HG02973 (cell line): ENCODE results near the gene CAMKMT.

Source experiments
- ATAC-seq: cut with Tn5 transposase; IDR thresholded peaks from one replicate; pipeline ENCODE4 v1.9.1; 2021; ENCODE audit warnings: moderate library complexity; ENCODE audit not compliant: unreplicated experiment

CAMKMT gene

DNA sequence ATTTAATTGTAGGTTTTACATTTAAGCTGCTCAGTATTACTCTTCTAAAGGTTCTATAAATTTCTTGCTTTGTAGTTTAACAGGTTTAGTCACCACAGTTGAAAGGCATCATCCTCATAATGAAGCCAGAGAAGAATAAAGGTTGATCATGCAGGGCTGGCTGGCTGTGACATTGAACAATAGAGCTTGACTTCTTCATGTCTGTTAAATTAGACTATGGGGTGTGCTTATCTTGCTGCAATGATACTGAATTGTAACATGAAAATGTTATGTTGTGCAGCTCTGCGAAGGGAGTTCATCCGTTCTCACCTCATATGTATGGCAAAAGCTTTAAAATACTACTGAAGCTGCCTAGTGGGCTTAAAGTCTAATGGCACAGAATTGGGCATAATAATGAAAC, 81.8 kb downstream of the CAMKMT start:
- ATAC-seq = no peak

DNA sequence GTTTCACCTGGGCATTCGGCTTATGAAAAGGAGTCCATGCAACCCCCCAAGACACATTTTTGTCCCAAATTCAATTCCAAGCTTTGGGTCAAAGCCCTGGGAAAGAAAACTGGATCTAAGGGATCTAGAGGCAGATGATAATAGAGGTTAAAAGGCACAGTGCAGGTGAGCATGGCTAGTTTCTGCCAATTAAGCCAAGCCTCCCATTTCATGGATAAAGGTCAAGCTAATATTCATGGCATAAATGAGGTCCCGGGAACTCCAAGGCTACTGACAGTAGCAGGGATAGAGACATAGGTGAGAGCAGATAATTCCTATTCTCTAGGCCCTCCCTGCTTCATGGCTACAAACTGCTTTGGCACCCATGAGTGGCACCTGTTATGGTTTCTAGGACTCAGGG, 83.1 kb downstream of the CAMKMT start:
- ATAC-seq = no peak

DNA sequence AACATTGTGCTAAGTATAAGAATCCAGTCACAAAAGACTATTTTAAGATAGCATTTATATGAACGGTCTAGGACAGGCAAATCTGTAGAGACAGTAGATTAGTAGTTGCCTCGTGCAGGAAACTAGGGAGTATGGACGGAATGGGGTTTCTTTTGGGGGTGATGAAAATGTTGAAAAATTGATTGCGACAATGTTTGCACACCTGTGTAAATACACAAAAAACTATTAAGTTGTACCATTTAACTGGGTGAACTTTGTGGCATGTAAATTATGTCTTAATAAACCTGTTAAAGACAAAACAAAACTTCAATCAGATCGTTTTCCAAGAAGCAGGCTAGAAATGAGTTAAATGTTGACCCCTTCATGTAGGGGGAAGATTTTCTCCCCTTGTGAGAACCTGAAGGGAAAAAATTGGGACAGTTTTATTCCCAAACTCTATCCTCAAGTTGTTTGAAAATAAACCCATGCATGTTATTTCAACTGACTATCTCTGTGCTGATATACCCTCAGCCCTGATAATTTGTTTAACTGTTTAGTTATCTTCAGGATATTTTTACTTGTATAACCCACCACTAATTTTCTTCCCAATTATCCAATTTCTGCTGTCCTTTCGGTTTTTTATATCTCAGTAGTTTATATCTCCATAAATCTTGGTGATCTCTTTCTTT, 87.2 kb downstream of the CAMKMT start:
- ATAC-seq = no peak

DNA sequence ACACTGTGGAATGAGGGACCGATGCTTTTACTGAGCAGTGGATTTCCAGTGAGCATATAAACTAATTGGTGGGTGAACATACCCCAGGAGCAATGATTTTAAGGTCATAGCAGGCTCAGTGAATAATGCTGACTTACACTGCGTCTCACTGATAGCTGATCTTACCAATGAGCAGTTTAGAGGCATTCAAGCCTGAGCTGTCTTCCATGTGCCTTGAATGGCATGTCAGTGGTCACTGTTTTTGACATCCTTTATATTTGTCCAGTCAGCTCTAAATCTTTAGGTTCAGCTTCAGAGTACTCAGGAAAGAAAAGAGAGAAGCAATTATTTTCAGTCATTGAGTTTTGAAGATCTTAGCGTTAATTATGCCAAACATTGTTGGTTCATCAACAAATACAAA, 88.3 kb downstream of the CAMKMT start:
- ATAC-seq = no peak

DNA sequence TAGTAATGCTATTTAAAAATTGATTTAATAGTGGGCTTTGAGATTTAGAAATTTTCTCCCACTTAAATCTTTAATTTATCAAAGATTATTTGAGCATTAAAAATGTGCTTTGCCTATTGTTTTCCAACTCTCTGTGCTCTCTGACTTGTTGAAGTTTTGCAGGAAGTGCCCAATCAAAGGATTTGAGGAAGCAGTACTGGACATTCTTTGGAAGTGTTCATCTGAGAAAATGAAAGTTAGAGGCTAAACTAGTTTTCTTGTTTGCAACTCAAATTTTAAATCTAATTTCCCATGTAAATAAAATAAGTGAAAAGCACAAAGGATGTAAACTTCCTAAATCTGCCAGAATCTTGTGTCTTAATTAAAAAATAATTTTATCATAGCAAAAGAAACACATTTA, 89.1 kb downstream of the CAMKMT start:
- ATAC-seq = no peak

DNA sequence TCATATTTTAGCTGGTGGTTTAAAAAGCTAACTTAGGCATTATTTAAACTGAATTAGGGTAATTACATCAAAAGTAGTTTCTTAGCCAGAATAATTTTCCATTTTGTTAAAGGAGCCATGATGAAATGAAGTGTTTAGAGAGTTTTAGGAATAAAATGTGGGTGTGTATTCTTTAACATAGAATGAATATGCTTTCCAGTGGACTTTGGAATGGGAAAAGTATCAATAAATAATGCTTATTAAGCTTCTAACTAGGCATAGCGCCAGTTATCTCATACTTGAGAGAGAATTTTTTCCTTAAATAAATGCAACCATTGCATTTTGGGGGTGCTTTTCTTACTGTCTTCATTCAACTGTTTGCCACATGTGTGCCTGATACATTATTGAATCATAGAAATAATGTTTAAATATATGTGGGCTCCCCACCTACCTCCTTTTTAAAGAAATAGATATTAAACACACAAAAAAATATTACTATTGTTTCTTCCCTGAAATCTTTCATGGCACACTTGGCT, 90.4 kb downstream of the CAMKMT start:
- ATAC-seq = no peak

DNA sequence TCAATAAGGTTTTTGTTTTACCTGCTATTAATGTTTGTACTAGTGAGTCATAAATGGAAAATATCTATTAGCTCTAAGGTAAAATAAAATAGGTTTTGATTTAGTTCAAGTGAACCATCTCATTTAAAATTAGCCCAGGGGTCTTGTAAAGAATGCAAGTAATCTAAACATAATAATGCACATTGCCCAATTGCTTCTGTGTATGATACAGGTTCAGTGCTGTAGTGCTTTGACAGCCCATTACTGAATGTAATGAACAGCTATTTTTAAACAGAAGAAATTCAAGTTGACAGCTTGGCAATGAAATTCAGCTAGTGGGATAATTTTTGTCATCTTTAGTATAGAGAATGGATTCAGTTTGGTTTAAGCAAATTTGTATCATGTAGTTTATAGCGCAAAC, 91.5 kb downstream of the CAMKMT start:
- ATAC-seq = no peak

DNA sequence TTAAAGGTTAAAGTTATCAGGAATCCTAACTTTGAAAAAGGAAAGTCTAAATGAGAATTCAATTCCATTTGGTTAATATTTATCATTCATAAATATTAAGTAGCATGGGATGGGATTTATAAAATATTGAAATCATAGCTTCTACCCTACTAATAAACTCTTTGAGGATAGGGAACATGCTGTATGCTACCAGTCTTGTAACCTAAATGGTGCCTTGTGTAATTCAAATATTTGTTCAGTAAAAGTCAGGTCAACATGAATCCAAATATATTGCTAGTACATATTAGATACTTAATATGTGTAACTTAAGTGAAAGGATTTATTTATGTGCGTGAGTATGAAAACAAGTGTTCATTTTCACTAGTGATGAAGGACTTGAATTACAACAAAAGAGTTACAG, 94.1 kb downstream of the CAMKMT start:
- ATAC-seq = no peak

DNA sequence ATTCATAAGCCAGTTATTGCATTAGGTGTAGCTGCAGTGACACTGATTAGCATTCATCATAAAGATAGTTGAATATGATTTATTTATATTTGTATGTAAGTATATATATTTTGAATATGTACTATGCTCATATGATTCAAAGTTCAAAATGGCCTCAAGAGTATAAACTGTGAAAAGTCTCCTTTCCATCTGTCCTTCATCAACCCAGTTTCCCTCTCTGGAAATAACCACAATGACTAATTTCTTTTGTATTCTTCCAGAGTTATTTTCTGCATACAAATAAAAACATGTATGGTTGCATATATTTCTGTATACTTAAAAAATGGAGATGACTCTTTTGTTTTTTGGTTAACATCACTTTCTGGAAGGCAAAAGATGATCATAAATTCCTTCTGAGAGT, 95.2 kb downstream of the CAMKMT start:
- ATAC-seq = no peak

DNA sequence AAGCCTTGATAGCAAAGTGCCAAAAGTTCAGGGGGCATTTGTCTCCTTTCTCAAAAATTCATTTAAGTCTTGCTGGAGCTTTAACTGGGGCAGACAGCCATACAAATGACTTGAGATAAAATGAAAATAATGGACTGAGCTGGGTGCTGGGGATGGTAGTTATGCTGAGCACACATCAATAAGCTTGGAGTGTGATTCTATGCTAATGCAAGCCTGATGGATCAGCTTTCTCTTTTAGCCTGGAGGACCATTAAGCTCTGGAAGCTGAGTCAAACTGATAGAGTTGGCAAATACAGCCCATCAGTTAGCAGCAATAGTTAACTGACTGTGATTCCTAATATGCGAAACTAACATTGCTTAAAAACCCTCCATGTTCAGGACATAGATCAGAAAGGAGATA, 98.0 kb downstream of the CAMKMT start:
- no peak for ATAC-seq

DNA sequence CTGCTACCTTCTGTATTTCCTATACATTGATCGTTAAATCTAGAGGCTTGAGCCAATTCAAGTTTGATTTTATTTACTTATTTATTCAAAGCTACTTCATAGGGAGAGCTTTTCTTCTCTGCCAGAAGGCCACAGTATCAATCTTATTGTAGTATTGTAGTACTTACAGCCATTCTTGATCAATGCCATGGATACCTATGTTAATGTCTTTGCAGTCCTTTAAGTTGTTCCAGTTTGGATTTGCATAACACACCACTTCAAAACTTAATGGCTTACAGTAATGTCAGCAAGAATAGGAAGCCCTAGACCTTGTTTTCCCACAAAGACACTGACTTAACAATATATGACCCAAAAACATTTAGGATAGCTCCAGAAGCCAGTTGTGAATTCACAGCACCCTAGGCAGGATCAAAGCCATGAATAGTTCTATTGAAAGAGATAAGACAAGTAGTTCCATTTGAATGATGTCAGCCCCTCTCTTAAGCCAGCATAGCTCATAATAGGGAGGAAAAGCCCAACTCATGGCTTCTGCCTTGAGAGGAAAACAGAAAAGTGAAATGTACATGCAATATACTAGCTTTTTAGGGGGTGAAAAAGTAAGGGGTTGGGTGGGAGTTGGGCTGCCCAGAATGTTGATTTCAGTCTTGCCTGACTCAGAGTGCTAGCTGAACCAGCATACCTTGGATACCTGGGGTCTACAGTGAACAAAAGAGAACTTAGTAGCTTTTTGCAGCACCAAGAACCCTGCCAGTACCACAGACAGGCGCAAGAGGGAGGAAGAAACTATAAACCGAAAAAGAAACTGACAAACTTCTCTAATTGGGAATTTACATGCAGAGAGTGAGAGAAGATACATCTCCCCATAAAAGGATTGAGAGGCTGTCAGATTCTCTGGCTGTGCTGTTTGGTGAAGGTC, 101.4 kb downstream of the CAMKMT start:
- no peak for ATAC-seq

DNA sequence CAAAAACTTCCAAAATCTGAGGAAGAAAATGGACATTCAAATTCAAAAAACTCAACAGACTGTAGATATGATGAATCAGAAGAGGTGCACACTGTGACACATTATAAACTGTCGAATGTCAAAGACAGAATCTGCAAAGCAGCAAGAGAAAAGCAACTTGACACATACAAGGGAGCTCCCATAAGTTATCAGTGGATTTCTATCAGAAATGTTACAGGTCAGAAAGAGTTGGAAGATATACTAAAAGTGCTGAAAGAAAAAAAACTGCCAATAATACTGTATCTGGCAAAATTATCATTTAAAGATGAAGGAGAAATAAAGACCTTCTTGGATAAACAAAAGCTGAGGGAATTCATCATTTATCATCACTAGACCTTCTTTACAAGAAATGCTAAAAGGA, 102.7 kb downstream of the CAMKMT start:
- ATAC-seq = no peak

DNA sequence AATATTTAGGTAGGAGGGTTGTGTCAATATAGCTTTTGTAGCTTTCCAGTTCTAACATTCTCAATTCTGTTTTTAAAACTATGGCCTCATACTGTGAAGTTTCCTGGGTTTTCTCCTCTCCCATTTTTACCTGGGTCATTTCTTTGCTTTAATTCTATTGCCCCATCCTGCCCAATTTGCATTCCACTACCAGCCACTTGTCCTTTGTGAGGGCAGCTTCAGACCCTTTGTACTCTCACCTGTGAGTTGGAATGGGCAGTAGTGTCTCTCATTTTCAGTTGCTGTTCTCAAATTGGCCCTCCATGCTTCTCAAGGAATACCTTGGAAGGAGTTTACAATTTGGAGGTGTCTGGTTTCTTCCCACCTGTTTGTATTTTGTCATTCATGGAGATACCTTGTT, 108.4 kb downstream of the CAMKMT start:
- ATAC-seq = no peak

DNA sequence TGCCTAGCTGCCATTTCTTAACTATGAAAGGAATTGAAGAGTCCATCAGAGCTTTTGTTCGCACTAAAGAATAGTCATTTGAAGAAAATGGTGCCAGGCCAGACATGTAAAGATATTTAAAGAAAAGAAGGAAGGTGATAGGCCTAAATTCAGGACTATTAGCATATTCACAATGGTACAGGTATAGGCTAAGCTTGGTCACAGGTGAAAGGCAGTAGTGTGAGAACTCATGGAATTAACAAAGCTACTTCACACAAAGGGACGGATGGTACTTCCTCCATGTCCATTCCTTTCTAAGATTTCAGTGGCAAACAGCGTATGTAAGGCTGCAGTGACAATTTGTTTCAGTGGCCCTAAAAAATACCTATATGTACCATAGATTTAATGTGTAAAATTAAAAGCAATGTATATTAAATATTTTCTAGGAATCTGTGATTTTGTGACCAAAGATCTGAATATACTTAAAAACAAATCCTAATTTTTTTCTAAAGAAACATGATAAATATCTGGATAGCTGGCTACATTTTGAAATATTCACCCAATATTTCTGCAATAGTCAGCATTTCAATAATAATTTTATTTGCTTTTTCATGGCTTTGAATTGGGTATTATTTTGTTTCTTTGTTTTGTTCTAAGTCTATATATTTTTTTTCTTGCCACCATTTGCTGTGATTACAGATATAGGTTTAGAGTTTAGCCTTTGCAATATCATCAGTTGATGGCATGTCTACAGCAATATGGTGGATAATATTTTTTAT, 116.1 kb downstream of the CAMKMT start:
- no peak for ATAC-seq

DNA sequence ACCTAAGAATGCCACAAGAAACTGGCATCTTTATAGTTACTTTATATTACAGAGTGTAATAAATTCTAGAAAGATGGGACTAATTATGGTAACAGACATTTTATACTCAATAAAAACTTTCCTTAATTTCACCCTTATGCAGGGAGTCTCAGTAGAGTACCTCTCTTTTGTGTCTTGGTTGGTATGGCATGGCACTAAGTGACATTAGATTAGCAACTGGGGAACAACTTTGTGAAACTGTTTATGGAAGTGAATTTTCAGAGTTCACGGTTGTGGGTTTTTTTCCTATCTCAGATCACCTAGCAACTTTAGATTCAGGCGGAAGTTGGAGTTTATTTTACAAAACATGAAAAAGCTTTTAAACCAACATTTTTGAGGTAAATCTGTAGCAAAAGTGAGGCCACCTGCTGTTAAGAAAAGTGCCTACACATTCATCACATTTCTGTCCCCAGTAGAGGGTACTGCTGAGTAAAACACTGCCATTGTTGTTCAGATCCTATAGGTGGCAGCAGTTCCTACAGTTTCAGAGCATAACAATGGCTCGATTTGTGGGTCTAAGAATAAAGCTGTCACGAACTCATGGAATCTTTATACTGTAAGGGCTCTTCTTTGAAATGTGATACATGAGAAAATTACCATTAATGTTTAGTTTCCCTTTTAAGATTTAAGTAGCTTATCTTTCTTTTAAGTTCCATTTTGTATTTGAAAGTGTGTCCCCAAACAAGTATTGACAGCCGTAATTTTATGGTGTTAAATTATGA, 117.6 kb downstream of the CAMKMT start:
- peak; percentile 94 for ATAC-seq

DNA sequence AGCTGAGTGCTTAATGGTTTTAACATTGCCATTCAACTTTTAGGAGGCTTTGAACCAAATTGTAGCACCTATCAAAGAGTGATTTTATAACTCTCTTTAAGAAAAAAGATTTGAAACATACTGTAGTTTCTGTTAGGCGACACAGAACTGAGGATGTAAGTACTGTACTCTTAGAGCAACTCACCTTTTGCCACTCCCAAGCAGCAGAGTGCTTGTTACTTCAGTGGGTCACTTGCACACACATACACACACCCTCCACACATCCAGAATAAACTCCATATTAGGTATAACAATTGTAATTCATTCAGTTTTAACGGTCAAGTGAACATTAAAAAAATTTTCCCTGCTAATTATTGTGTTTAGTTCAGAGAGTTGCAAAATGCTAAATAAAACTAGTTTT, 118.3 kb downstream of the CAMKMT start:
- no peak for ATAC-seq

DNA sequence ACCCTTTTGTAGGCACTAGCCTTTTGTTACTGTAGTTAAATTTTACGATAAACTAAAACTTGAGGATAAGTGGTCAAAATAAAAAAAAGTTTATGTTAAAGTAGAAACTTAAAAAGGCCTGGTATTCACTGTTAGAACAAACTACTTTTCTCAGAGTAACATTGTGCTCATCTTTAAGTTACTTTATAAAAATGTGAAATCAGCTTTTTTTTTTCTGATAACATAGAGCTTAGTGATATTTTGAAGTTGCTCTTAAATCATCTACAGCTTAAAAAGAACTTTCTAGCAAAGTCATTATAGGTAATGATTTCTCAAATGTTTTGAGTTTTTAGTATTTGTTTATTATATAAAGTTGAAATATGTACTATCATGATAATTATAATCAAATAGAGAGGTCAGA, 125.3 kb downstream of the CAMKMT start:
- ATAC-seq = no peak

DNA sequence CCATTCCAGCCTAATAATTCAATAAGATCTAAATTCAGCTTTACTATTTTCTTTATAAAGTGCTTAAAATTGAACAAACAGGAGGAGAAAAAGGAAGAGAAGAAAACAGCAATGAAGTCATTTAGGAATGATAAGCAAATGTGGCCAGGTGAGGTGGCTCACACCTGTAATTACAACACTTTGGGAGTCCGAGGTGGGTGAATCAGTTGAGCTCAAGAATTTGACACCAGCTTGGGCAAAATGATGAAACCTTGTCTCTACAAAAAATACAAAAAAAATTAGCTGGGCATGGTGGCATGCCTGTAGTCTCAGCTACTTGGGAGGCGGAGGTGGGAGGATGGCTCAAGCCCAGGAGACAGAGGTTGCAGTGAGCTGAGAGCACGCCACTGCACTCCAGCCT, 129.0 kb downstream of the CAMKMT start:
- ATAC-seq = no peak

DNA sequence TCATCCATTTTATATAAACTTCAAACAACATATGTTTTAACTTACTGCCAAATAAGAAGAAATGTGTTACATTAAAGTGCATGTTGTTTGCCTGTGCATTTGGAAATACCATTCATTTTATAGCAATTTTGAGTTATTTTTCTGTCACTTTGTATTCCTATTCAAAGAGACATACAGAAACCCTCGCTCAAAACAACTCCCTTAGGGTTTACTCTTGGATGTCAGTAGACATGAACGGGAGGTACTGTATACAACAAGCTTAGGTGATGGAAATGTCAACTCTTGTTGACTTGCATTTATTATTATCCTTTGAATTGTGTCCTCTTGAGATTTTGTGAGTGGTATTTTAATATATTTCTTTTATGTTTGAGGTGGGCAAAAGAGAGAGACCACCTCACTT, 132.3 kb downstream of the CAMKMT start:
- ATAC-seq = no peak

DNA sequence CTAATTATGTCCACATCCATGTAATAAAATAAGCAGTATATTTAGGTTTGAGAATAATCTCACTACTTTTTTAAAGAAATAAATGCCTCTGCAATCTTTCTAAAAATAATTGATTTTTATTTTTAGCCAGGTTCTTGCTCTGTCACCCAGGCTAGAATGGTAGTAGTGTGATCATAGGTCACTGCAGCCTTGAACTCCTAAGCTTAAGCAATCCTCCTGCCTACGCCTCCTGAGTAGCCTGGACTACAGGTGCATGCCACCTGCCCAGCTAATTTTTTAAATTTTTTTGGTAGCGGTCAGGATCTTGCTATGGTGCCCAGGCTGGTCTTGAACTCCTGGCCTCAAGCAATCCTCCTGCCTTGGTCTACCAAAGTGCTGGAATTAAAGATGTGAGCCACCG, 133.3 kb downstream of the CAMKMT start:
- ATAC-seq = no peak

DNA sequence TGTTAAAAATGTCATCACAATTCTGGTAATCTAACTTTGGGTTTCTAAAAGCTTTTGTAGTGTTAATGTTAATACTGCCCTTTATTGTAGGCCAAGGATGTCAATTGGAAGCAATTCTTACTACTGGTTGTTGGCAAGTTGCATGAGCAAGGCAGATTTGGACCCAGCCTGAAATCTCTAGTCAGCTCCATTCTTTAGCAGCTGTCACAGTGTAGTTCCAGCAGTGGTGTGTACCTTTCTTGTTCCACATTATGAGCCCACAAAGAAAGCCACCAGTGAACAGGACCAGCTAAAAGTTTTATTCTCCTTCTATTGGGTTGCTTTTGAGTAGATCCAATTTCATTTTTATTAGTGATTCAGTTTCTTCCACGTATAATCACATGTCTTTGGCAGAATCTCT, 133.8 kb downstream of the CAMKMT start:
- ATAC-seq = no peak
